Ascending aorta (tissue), 2 donors: Measurements from ENCODE around the gene DDX10. TPM values are rescaled to one million over a fixed set of nuclear protein-coding genes. Genes with fewer than 3 reads are reported as not detected.
"Not testable (repeated sequence)": the region's sequence is repeated elsewhere in the genome, so short reads cannot be mapped to it uniquely, and the experiment has no call there.

Experiments
- DNase-seq, 2 donors: peaks; one replicate each; pipeline ENCODE4 v3.0.0-alpha.2; 2019; ENCODE audit warnings: low spot score in 2 of 2
- H3K27ac ChIP-seq, 2 donors: fragments of 200-600 bp; sonication (generic); one replicate each; pipeline ENCODE4 v1.5.1; 2016 to 2017; ENCODE audit warnings: mild to moderate bottlenecking in 1 of 2
- H3K27me3 ChIP-seq: fragments of 200-600 bp; sonication (generic); one replicate; pipeline ENCODE4 v1.5.1; 2017
- H3K36me3 ChIP-seq, 2 donors: fragments of 200-600 bp; sonication (generic); one replicate each; pipeline ENCODE4 v1.5.1; 2016
- H3K4me1 ChIP-seq, 2 donors: fragments of 200-600 bp; sonication (generic); one replicate each; pipeline ENCODE4 v1.5.1; 2016 to 2017; ENCODE audit warnings: mild to moderate bottlenecking in 1 of 2
- H3K4me3 ChIP-seq, 2 donors: fragments of 200-600 bp; sonication (generic); one replicate each; pipeline ENCODE4 v1.5.1; 2016 to 2017; ENCODE audit warnings: mild to moderate bottlenecking in 1 of 2
- H3K9me3 ChIP-seq, 2 donors: fragments of 200-600 bp; sonication (generic); one replicate each; pipeline ENCODE4 v1.5.1; 2016
- CTCF ChIP-seq, 3 experiments: fragments of 200-600 bp in 2 of 3; fragments of 450-650 bp in 1 of 3; sonication (generic) in 2 of 3; IDR thresholded peaks; one replicate each; pipeline ENCODE4 v1.5.1; 2016 to 2019; ENCODE audit warnings: antibody characterized with exemption in 3 of 3, mild to moderate bottlenecking in 1 of 3, moderate library complexity in 1 of 3
- intact Hi-C: fragments of 100-400 bp; cut with DNase I; formaldehyde crosslinking; loops from one replicate; pipeline ENCODE4 v1.15.1; 2023
- total RNA-seq: library from RNA; depleted of rRNA; stranded (reverse); fragments of >200 nt; gene quantifications from one replicate; pipeline ENCODE4 v1.1.0, GENCODE V29; 2016

DDX10 gene
- total RNA-seq, 1 donor from 2014 or later, result 21.9 TPM

GRCh38 chr11:108774037-108774730, 109.3 kb downstream of the DDX10 start:
- Histone ChIP-seq H3K9me3 (peaks cover 0 to 10% of the 10 kb centered on the region in 2 donors), H3K4me3 (no peak overlapping the region), H3K27ac (no peak overlapping the region), H3K36me3 (no peaks in the 10 kb centered on the region), H3K4me1 (no peaks in the 10 kb centered on the region), H3K27me3 (no peaks in the 10 kb centered on the region)
- intact Hi-C loops, result no loop called here
- TF ChIP-seq CTCF (IDR thresholded peaks at IDR 0.05), result no peak
- DNase-seq, result no peak

DNA sequence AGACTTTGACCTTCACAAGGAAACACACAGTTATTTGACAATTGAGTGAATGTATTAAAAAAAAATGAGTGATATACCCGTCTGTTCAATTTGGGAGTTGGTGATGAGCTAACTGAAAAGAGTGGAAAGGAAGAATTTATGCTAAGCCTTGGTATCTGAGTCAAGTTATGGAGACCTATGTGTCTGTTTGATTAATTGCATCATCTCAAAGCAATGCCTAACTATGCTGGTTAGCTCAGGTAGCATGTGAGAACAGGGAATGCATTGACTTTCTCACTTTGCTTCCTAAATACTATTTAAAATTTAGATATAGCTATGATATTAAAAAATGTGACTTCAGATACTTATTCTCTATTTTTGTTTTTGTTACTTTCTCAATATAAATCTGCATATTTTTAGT, 110.5 kb downstream of the DDX10 start:
- intact Hi-C loops, result no loop called here

GRCh38 chr11:108779147-108779546, 114.3 kb downstream of the DDX10 start:
- H3K27me3 ChIP-seq, H3K4me1 ChIP-seq, H3K36me3 ChIP-seq, H3K27ac ChIP-seq, intact Hi-C loops, DNase-seq, H3K4me3 ChIP-seq: not testable (repeated sequence)
- peaks cover 0 to 10% of the 10 kb centered on the region in 2 donors for H3K9me3 ChIP-seq

More for the DNA sequence above, 110.5 kb downstream of the DDX10 start:
- Histone ChIP-seq H3K36me3 (no peaks in the 10 kb centered on the region), H3K9me3 (peaks cover 0 to 10% of the 10 kb centered on the region in 2 donors), H3K4me3 (no peak overlapping the region), H3K27me3 (no peaks in the 10 kb centered on the region), H3K27ac (no peak overlapping the region), H3K4me1 (no peaks in the 10 kb centered on the region)
- DNase-seq, result no peak
- TF ChIP-seq CTCF (IDR thresholded peaks at IDR 0.05), result no peak

DNA sequence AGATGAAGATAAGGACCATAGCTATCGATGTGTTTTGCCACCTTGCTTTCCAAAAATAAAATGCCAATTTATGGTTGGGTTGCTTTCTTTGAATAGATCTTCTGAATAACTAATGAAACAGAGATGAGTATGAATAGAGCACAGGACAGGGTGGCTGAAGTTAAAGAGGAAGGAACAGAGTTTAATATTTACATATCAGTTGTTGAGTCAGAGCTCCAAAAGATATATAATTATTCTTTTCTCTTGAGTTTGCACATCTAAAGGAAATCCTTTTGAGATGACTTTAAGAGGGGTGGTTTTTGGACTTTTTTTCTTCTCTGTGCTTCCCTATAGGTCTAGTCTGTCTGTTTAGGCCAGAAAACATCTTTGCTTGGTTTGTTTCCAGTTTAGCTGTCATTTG, 115.2 kb downstream of the DDX10 start:
- no peak for TF ChIP-seq CTCF (IDR thresholded peaks at IDR 0.05)
- intact Hi-C loops, result no loop called here
- H3K4me3 ChIP-seq, result no peak overlapping the region
- H3K9me3 ChIP-seq, result peaks cover 0 to 10% of the 10 kb centered on the region in 2 donors
- H3K27me3 ChIP-seq, result no peaks in the 10 kb centered on the region
- no peaks in the 10 kb centered on the region for H3K4me1 ChIP-seq
- no peak for DNase-seq
- H3K36me3 ChIP-seq, result no peaks in the 10 kb centered on the region
- no peak overlapping the region for H3K27ac ChIP-seq

- Histone ChIP-seq H3K4me3 (no peak overlapping the region), H3K9me3 (peaks cover 0 to 3% of the 10 kb centered on the region in 2 donors), H3K4me1 (no peaks in the 10 kb centered on the region), H3K27me3 (no peaks in the 10 kb centered on the region), H3K27ac (no peak overlapping the region), H3K36me3 (no peaks in the 10 kb centered on the region)
- intact Hi-C loops, result no loop called here
- DNase-seq, result no peak
- no peak for TF ChIP-seq CTCF (IDR thresholded peaks at IDR 0.05)
These were observed 117.1 kb downstream of the DDX10 start for GRCh38 chr11:108781946-108782345.

DNA sequence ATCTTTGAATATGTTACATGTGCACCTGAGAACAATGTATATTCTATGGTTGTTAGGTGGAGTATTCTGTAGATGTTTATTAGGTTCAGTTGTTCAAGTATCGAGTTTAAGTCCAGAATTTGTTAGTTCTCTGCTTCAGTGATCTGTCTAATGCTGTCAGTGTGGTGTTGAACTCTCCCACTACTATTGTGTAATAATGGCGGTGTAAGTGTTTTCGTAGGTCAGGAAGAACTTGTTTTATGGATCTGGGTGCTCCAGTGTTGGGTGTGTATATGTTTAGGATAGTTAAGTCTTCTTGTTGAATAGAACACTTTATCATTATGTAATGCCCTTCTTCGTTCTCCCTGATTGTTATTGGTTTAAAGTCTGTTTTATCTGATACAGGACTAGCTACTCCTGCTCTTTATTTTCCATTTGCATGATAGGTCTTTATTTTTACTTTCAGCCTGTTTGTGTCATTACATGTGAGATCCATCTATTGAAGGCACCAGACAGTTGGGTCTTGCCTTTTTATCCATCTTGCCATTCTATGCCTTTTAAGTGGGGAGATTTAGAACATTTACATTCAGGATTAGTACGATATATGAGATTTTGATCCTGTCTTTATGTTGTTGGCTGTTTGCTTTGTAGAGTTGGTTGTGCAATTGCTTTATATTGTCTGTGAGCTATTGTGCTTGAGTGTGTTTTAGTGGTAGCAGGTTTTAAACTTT, 121.6 kb downstream of the DDX10 start:
- no peaks in the 10 kb centered on the region for H3K27me3 ChIP-seq
- intact Hi-C loops, result no loop called here
- no peak for TF ChIP-seq CTCF (IDR thresholded peaks at IDR 0.05)
- H3K36me3 ChIP-seq, result no peaks in the 10 kb centered on the region
- no peaks in the 10 kb centered on the region for H3K9me3 ChIP-seq
- no peak for DNase-seq
- no peak overlapping the region for H3K27ac ChIP-seq
- no peaks in the 10 kb centered on the region for H3K4me1 ChIP-seq
- no peak overlapping the region for H3K4me3 ChIP-seq
